Measurements from ENCODE around the gene C1orf226.
"Not testable (repeated sequence)": the region's sequence is repeated elsewhere in the genome, so short reads cannot be mapped to it uniquely, and the experiment has no call there.

The C1orf226 gene, protein sequence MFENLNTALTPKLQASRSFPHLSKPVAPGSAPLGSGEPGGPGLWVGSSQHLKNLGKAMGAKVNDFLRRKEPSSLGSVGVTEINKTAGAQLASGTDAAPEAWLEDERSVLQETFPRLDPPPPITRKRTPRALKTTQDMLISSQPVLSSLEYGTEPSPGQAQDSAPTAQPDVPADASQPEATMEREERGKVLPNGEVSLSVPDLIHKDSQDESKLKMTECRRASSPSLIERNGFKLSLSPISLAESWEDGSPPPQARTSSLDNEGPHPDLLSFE

GRCh38 chr1:162381383-162381782, at the start of gene C1orf226:
Gene C1orf226 (plus strand): TSS chr1:162381728. CDS start chr1:162381902, 174 bp downstream.
- no peak within 1 kb of the TSS for H3K27ac ChIP-seq (ENCODE audit: low read length)
- H3K36me3 ChIP-seq (ENCODE audit: control insufficient read depth, insufficient read depth, low read length): 0 out of 2 replicates have a peak, but pooled peaks cover 5% of the 10 kb centered on the region
- no peak for DNase-seq (ENCODE audit: low read depth, low spot score)
- no peaks in the 10 kb centered on the region for H3K9me3 ChIP-seq (ENCODE audit: control insufficient read depth, insufficient read depth, low read length)
- WGBS (ENCODE audit: insufficient coverage, insufficient read length): no CpG with 5 or more reads among the region's 3 CpGs
- no peaks in the 10 kb centered on the region for H3K27me3 ChIP-seq (ENCODE audit: control insufficient read depth, insufficient read depth, low read length)
- H3K4me3 ChIP-seq (ENCODE audit: low read length): no peak within 1 kb of the TSS
- no peaks in the 10 kb centered on the region for H3K4me1 ChIP-seq (ENCODE audit: control insufficient read depth, insufficient read depth, low read length)

GRCh38 chr1:162333991-162334390, 47.5 kb upstream of the C1orf226 start:
- no peak overlapping the region for H3K27ac ChIP-seq (ENCODE audit: low read length)
- no peaks in the 10 kb centered on the region for H3K27me3 ChIP-seq (ENCODE audit: control insufficient read depth, insufficient read depth, low read length)
- H3K9me3 ChIP-seq (ENCODE audit: control insufficient read depth, insufficient read depth, low read length): no peaks in the 10 kb centered on the region
- no peaks in the 10 kb centered on the region for H3K4me1 ChIP-seq (ENCODE audit: control insufficient read depth, insufficient read depth, low read length)
- DNase-seq (ENCODE audit: low read depth, low spot score): no peak
- no peak overlapping the region for H3K4me3 ChIP-seq (ENCODE audit: low read length)
- H3K36me3 ChIP-seq (ENCODE audit: control insufficient read depth, insufficient read depth, low read length): no peaks in the 10 kb centered on the region

DNA sequence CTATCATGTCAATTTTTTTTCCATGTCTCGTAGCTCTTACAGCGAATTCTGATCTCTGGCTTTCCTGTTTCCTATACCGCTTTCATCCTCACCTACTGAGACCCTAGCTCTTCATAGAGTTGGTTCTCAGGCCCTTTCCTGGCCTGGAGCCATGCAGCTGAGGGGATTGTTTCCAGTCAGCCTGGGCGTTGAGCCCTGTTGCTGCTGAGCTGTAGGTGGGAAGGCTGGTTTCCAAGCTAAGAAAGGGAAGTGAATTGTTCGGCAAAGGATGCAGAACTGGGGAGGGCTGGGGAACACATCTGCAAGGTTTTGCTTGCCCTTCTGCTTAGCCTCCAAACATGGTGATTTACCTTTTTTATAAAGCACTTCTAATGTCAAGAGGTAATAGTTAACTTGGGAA, 46.4 kb upstream of the C1orf226 start:
- Histone ChIP-seq H3K27ac (ENCODE audit: low read length) (no peak overlapping the region), H3K4me1 (ENCODE audit: control insufficient read depth, insufficient read depth, low read length) (no peaks in the 10 kb centered on the region), H3K36me3 (ENCODE audit: control insufficient read depth, insufficient read depth, low read length) (no peaks in the 10 kb centered on the region), H3K9me3 (ENCODE audit: control insufficient read depth, insufficient read depth, low read length) (no peaks in the 10 kb centered on the region), H3K4me3 (ENCODE audit: low read length) (no peak overlapping the region), H3K27me3 (ENCODE audit: control insufficient read depth, insufficient read depth, low read length) (no peaks in the 10 kb centered on the region)
- DNase-seq (ENCODE audit: low read depth, low spot score): no peak
- no CpG with 5 or more reads among the region's 5 CpGs for WGBS (ENCODE audit: insufficient coverage, insufficient read length)

- no peak overlapping the region for H3K27ac ChIP-seq (ENCODE audit: low read length)
- no peaks in the 10 kb centered on the region for H3K27me3 ChIP-seq (ENCODE audit: control insufficient read depth, insufficient read depth, low read length)
- H3K9me3 ChIP-seq (ENCODE audit: control insufficient read depth, insufficient read depth, low read length): no peaks in the 10 kb centered on the region
- WGBS (ENCODE audit: insufficient coverage, insufficient read length): no CpG with 5 or more reads among the region's 7 CpGs
- H3K4me1 ChIP-seq (ENCODE audit: control insufficient read depth, insufficient read depth, low read length): no peaks in the 10 kb centered on the region
- H3K36me3 ChIP-seq (ENCODE audit: control insufficient read depth, insufficient read depth, low read length): no peaks in the 10 kb centered on the region
- DNase-seq (ENCODE audit: low read depth, low spot score): no peak
- no peak overlapping the region for H3K4me3 ChIP-seq (ENCODE audit: low read length)
Measured at GRCh38 chr1:162336621-162337285, 44.8 kb upstream of the C1orf226 start.

DNA sequence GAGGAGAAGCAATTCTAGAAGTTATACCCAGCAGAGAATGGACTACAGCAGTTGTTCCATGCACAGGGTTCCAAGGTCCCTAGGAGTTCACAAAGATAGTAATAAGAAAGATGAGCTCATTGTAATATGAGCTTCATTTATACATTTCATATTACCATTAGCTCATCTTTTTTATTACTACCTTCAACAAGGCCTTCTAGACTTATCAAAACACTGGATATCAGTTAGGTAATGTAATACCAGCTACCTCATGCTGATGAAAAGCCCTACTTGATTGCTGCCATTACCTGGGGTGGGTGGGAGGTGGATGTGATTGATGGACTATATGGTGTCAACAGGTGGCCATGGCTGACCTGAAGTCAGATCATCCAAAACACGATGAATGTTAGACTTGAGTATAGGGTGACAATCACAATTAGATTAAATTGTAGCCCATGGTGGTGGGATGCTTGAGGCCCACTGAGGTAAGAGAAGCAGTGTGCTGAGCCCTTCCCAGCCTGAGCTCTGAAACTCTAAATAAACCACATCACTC, 39.0 kb upstream of the C1orf226 start:
- no peaks in the 10 kb centered on the region for H3K27me3 ChIP-seq (ENCODE audit: control insufficient read depth, insufficient read depth, low read length)
- H3K27ac ChIP-seq (ENCODE audit: low read length): no peak overlapping the region
- WGBS (ENCODE audit: insufficient coverage, insufficient read length): no CpG with 5 or more reads among the region's 1 CpG
- no peaks in the 10 kb centered on the region for H3K9me3 ChIP-seq (ENCODE audit: control insufficient read depth, insufficient read depth, low read length)
- H3K4me3 ChIP-seq (ENCODE audit: low read length): no peak overlapping the region
- DNase-seq (ENCODE audit: low read depth, low spot score): no peak
- H3K4me1 ChIP-seq (ENCODE audit: control insufficient read depth, insufficient read depth, low read length): no peaks in the 10 kb centered on the region
- no peaks in the 10 kb centered on the region for H3K36me3 ChIP-seq (ENCODE audit: control insufficient read depth, insufficient read depth, low read length)

- no peak for DNase-seq (ENCODE audit: low read depth, low spot score)
- no peak overlapping the region for H3K27ac ChIP-seq (ENCODE audit: low read length)
- H3K9me3 ChIP-seq (ENCODE audit: control insufficient read depth, insufficient read depth, low read length): no peaks in the 10 kb centered on the region
- WGBS (ENCODE audit: insufficient coverage, insufficient read length): no CpG with 5 or more reads among the region's 5 CpGs
- no peaks in the 10 kb centered on the region for H3K36me3 ChIP-seq (ENCODE audit: control insufficient read depth, insufficient read depth, low read length)
- H3K4me1 ChIP-seq (ENCODE audit: control insufficient read depth, insufficient read depth, low read length): no peaks in the 10 kb centered on the region
- no peaks in the 10 kb centered on the region for H3K27me3 ChIP-seq (ENCODE audit: control insufficient read depth, insufficient read depth, low read length)
- no peak overlapping the region for H3K4me3 ChIP-seq (ENCODE audit: low read length)
Measured at GRCh38 chr1:162343470-162343869, 38.1 kb upstream of the C1orf226 start.

- Histone ChIP-seq H3K36me3 (ENCODE audit: control insufficient read depth, insufficient read depth, low read length) (no peaks in the 10 kb centered on the region), H3K27ac (ENCODE audit: low read length) (no peak overlapping the region), H3K27me3 (ENCODE audit: control insufficient read depth, insufficient read depth, low read length) (no peaks in the 10 kb centered on the region), H3K4me3 (ENCODE audit: low read length) (no peak overlapping the region), H3K9me3 (ENCODE audit: control insufficient read depth, insufficient read depth, low read length) (no peaks in the 10 kb centered on the region), H3K4me1 (ENCODE audit: control insufficient read depth, insufficient read depth, low read length) (no peaks in the 10 kb centered on the region)
- DNase-seq (ENCODE audit: low read depth, low spot score): no peak
- no CpG with 5 or more reads among the region's 3 CpGs for WGBS (ENCODE audit: insufficient coverage, insufficient read length)
Measured at GRCh38 chr1:162347281-162347680, 34.2 kb upstream of the C1orf226 start.

- WGBS (ENCODE audit: insufficient coverage, insufficient read length): no CpG with 5 or more reads among the region's 11 CpGs
Measured at GRCh38 chr1:162349635-162350330, 31.7 kb upstream of the C1orf226 start.

GRCh38 chr1:162351246-162351842, 30.2 kb upstream of the C1orf226 start:
- no peaks in the 10 kb centered on the region for H3K9me3 ChIP-seq (ENCODE audit: control insufficient read depth, insufficient read depth, low read length)
- H3K27me3 ChIP-seq (ENCODE audit: control insufficient read depth, insufficient read depth, low read length): no peaks in the 10 kb centered on the region
- peaks cover 8% of the 10 kb centered on the region for H3K4me1 ChIP-seq (ENCODE audit: control insufficient read depth, insufficient read depth, low read length)
- no peak overlapping the region for H3K27ac ChIP-seq (ENCODE audit: low read length)
- WGBS (ENCODE audit: insufficient coverage, insufficient read length): no CpG with 5 or more reads among the region's 6 CpGs
- no peak for DNase-seq (ENCODE audit: low read depth, low spot score)
- H3K4me3 ChIP-seq (ENCODE audit: low read length): no peak overlapping the region
- H3K36me3 ChIP-seq (ENCODE audit: control insufficient read depth, insufficient read depth, low read length): 0 out of 2 replicates have a peak, but pooled peaks cover 2% of the 10 kb centered on the region

More at GRCh38 chr1:162349635-162350330, 31.7 kb upstream of the C1orf226 start:
- Histone ChIP-seq H3K4me1 (ENCODE audit: control insufficient read depth, insufficient read depth, low read length) (peaks cover 8% of the 10 kb centered on the region), H3K36me3 (ENCODE audit: control insufficient read depth, insufficient read depth, low read length) (no peaks in the 10 kb centered on the region), H3K27ac (ENCODE audit: low read length) (no peak overlapping the region), H3K9me3 (ENCODE audit: control insufficient read depth, insufficient read depth, low read length) (no peaks in the 10 kb centered on the region), H3K27me3 (ENCODE audit: control insufficient read depth, insufficient read depth, low read length) (no peaks in the 10 kb centered on the region), H3K4me3 (ENCODE audit: low read length) (no peak overlapping the region)
- DNase-seq (ENCODE audit: low read depth, low spot score): no peak

GRCh38 chr1:162351874-162352273, 29.7 kb upstream of the C1orf226 start:
- not testable (repeated sequence) for H3K9me3 ChIP-seq (ENCODE audit: control insufficient read depth, insufficient read depth, low read length); DNase-seq (ENCODE audit: low read depth, low spot score); H3K4me3 ChIP-seq (ENCODE audit: low read length); H3K36me3 ChIP-seq (ENCODE audit: control insufficient read depth, insufficient read depth, low read length); H3K27ac ChIP-seq (ENCODE audit: low read length); H3K27me3 ChIP-seq (ENCODE audit: control insufficient read depth, insufficient read depth, low read length); H3K4me1 ChIP-seq (ENCODE audit: control insufficient read depth, insufficient read depth, low read length)
- no CpG with 5 or more reads among the region's 4 CpGs for WGBS (ENCODE audit: insufficient coverage, insufficient read length)

Data from iPS DF 6.9 (cell line).